ENCODE data around the gene KRTAP20-4. TPM values are rescaled to one million over a fixed set of nuclear protein-coding genes. Genes with fewer than 3 reads are reported as not detected.

The KRTAP20-4 gene
- total RNA-seq, 1 donor, result not detected

DNA sequence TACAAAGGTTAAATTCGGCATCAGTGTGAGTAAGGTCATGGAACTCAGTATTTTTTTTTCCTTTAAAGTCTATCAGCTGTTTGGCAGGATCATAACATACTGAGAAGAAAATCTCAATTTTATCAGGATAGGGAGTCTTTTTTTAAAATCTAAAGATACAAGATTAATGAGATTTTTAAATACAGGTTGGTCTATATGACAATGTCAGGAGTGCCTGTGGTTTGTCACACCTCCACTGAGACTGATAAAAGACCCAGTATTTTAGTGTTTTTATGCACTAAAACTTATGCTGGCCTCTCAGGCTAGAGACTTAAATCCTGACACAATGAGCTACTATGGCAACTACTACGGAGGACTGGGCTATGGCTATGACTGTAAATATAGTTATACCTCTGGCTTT is 22.1 kb downstream of the KRTAP20-4 start, which contains the start of gene KRTAP20-3:
Gene KRTAP20-3, plus strand, starts transcription at position 301 of the 400 bp plus-strand sequence.
- DNase-seq (ENCODE audit: low read depth), result no peak
- H3K4me3 ChIP-seq (ENCODE audit: low read depth, low read length), result no peak within 1 kb of the TSS
- no peak for TF ChIP-seq CTCF (IDR thresholded peaks at IDR 0.05; ENCODE audit: insufficient read depth, low read length)

- no peak overlapping the region for H3K4me3 ChIP-seq (ENCODE audit: low read depth, low read length)
- DNase-seq (ENCODE audit: low read depth), result no peak
- TF ChIP-seq CTCF (IDR thresholded peaks at IDR 0.05; ENCODE audit: insufficient read depth, low read length), result no peak
Measured at GRCh38 chr21:30646904-30647414, 26.5 kb downstream of the KRTAP20-4 start.

- DNase-seq (ENCODE audit: low read depth), result no peak
- no peak for TF ChIP-seq CTCF (IDR thresholded peaks at IDR 0.05; ENCODE audit: insufficient read depth, low read length)
- H3K4me3 ChIP-seq (ENCODE audit: low read depth, low read length), result no peak overlapping the region
Measured at GRCh38 chr21:30652891-30653290, 32.5 kb downstream of the KRTAP20-4 start.

DNA sequence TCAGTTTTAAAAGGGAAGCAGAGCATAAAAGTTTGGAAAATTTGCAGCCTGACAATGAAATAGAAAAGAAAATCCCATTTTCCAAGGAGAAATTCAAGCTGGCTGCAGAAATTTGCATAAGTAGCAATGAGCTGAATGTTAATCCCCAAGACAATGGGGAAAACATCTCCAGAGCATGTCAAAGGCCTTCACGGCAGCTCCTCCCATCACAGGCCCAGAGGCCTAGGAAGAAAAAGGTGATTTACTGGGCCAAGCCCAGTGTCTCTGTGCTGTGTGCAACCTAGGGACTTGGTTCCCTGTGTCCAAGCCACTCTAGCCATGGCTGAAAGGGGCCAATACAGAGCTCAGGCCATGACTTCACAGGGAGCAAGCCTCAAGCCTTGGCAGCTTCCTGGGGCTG is 48.3 kb downstream of the KRTAP20-4 start:
- DNase-seq (ENCODE audit: low read depth), result no peak
- no peak for TF ChIP-seq CTCF (IDR thresholded peaks at IDR 0.05; ENCODE audit: insufficient read depth, low read length)
- H3K4me3 ChIP-seq (ENCODE audit: low read depth, low read length), result no peak overlapping the region

Small RNA genes within 50 kb of the gene (small RNA-seq; reads per million reads assigned to genes)
- gene KRTAP20-1 (not detected), gene KRTAP20-3 (not detected), gene KRTAP20-4 (not detected), gene KRTAP22-1 (not detected), gene KRTAP22-2 (not detected)

Other genes starting within 250 kb of the KRTAP20-4 start
- gene KRTAP13-2, start 248.4 kb upstream of the KRTAP20-4 start, total RNA-seq (ENCODE audit: low replicate concordance), result not detected in 2 replicates
- not detected in 2 replicates for gene KRTAP13-1, start 224.6 kb upstream of the KRTAP20-4 start, total RNA-seq (ENCODE audit: low replicate concordance)
- not detected in 2 replicates for gene KRTAP13-3, start 194.7 kb upstream of the KRTAP20-4 start, total RNA-seq (ENCODE audit: low replicate concordance)
- not detected in 2 replicates for gene KRTAP13-4, start 190.4 kb upstream of the KRTAP20-4 start, total RNA-seq (ENCODE audit: low replicate concordance)
- gene KRTAP15-1, start 180.4 kb upstream of the KRTAP20-4 start, total RNA-seq (ENCODE audit: low replicate concordance), result not detected in 2 replicates
- not detected in 2 replicates for gene KRTAP19-1, start 140.3 kb upstream of the KRTAP20-4 start, total RNA-seq (ENCODE audit: low replicate concordance)
- not detected in 2 replicates for gene KRTAP19-2, start 133.2 kb upstream of the KRTAP20-4 start, total RNA-seq (ENCODE audit: low replicate concordance)
- not detected in 2 replicates for gene KRTAP19-3, start 128.6 kb upstream of the KRTAP20-4 start, total RNA-seq (ENCODE audit: low replicate concordance)
- gene KRTAP19-4, start 123.5 kb upstream of the KRTAP20-4 start, total RNA-seq (ENCODE audit: low replicate concordance), result not detected in 2 replicates
- gene KRTAP19-5, start 118.5 kb upstream of the KRTAP20-4 start, total RNA-seq (ENCODE audit: low replicate concordance), result not detected in 2 replicates
- not detected in 2 replicates for gene KRTAP19-6, start 78.8 kb upstream of the KRTAP20-4 start, total RNA-seq (ENCODE audit: low replicate concordance)
- not detected in 2 replicates for gene KRTAP19-7, start 59.3 kb upstream of the KRTAP20-4 start, total RNA-seq (ENCODE audit: low replicate concordance)
- gene KRTAP22-2, start 30.2 kb upstream of the KRTAP20-4 start, total RNA-seq (ENCODE audit: low replicate concordance), result not detected in 2 replicates
- gene KRTAP6-3, start 28.2 kb upstream of the KRTAP20-4 start, total RNA-seq (ENCODE audit: low replicate concordance), result not detected in 2 replicates
- not detected in 2 replicates for gene KRTAP6-2, start 21.7 kb upstream of the KRTAP20-4 start, total RNA-seq (ENCODE audit: low replicate concordance)
- not detected in 2 replicates for gene KRTAP22-1, start 19.5 kb upstream of the KRTAP20-4 start, total RNA-seq (ENCODE audit: low replicate concordance)
- not detected in 2 replicates for gene KRTAP6-1, start 6.7 kb upstream of the KRTAP20-4 start, total RNA-seq (ENCODE audit: low replicate concordance)
- gene KRTAP20-1, start 4.2 kb upstream of the KRTAP20-4 start, total RNA-seq (ENCODE audit: low replicate concordance), result not detected in 2 replicates
- gene KRTAP20-2, start 14.6 kb downstream of the KRTAP20-4 start, total RNA-seq (ENCODE audit: low replicate concordance), result not detected in 2 replicates
- not detected in 2 replicates for gene KRTAP20-3, start 22.2 kb downstream of the KRTAP20-4 start, total RNA-seq (ENCODE audit: low replicate concordance)
- gene KRTAP21-3, start 98.2 kb downstream of the KRTAP20-4 start, total RNA-seq (ENCODE audit: low replicate concordance), result not detected in 2 replicates
- gene KRTAP21-2, start 126.6 kb downstream of the KRTAP20-4 start, total RNA-seq (ENCODE audit: low replicate concordance), result not detected in 2 replicates
- gene KRTAP21-1, start 134.8 kb downstream of the KRTAP20-4 start, total RNA-seq (ENCODE audit: low replicate concordance), result not detected in 2 replicates
- gene KRTAP8-1, start 192.6 kb downstream of the KRTAP20-4 start, total RNA-seq (ENCODE audit: low replicate concordance), result not detected in 2 replicates
- not detected in 2 replicates for gene KRTAP7-1, start 209.1 kb downstream of the KRTAP20-4 start, total RNA-seq (ENCODE audit: low replicate concordance)